Central memory CD8-positive, alpha-beta T cell (primary cell): ENCODE results near the gene ADRA1B.

Experiments
- ATAC-seq: fragments of 150-1000 bp; cut with Tn5 transposase; replicated peaks from 2 replicates; pipeline ENCODE4 v1.10.0; 2022; ENCODE audit warnings: mild to moderate bottlenecking, moderate FRiP score, moderate number of reproducible peaks; ENCODE audit not compliant: poor library complexity, severe bottlenecking; ENCODE audit errors: extremely low read depth
- DNase-seq, 2 donors: peaks; one replicate each; pipeline ENCODE4 v3.0.0; 2021; ENCODE audit warnings: low spot score in 2 of 2
- H3K27ac Mint-ChIP-seq: one replicate; pipeline ENCODE4 v1.8.0; 2022; ENCODE audit warnings: low read depth, mild to moderate bottlenecking, moderate library complexity, mixed read lengths
- H3K27me3 Mint-ChIP-seq: one replicate; pipeline ENCODE4 v1.8.0; 2022; ENCODE audit warnings: mixed read lengths
- H3K36me3 Mint-ChIP-seq: one replicate; pipeline ENCODE4 v1.8.0; 2022; ENCODE audit warnings: mild to moderate bottlenecking, moderate library complexity, mixed read lengths; ENCODE audit not compliant: insufficient read depth
- H3K4me1 Mint-ChIP-seq: one replicate; pipeline ENCODE4 v1.8.0; 2022; ENCODE audit warnings: mixed read lengths
- H3K4me3 Mint-ChIP-seq: one replicate; pipeline ENCODE4 v1.8.0; 2022; ENCODE audit warnings: mild to moderate bottlenecking, moderate library complexity, mixed read lengths
- H3K9me3 Mint-ChIP-seq: one replicate; pipeline ENCODE4 v1.8.0; 2022; ENCODE audit warnings: mixed read lengths

ADRA1B gene

GRCh38 chr5:159905496-159905895 lies 10.8 kb upstream of the ADRA1B start:
- Mint-ChIP-seq H3K27ac (no peak overlapping the region), H3K27me3 (peaks cover 59% of the 10 kb centered on the region), H3K4me3 (no peak overlapping the region), H3K9me3 (no peaks in the 10 kb centered on the region), H3K4me1 (no peaks in the 10 kb centered on the region), H3K36me3 (no peaks in the 10 kb centered on the region)
- ATAC-seq (no peak), DNase-seq (no peak)

GRCh38 chr5:159906463-159906862 lies 9.8 kb upstream of the ADRA1B start:
- peaks cover 59% of the 10 kb centered on the region for H3K27me3 Mint-ChIP-seq

GRCh38 chr5:159906943-159907342 lies 9.3 kb upstream of the ADRA1B start:
- DNase-seq: no peak
- H3K27me3 Mint-ChIP-seq: peaks cover 64% of the 10 kb centered on the region
- H3K36me3 Mint-ChIP-seq: no peaks in the 10 kb centered on the region
- H3K4me3 Mint-ChIP-seq: no peak overlapping the region
- no peak overlapping the region for H3K27ac Mint-ChIP-seq
- no peak for ATAC-seq
- H3K9me3 Mint-ChIP-seq: no peaks in the 10 kb centered on the region
- no peaks in the 10 kb centered on the region for H3K4me1 Mint-ChIP-seq

More at GRCh38 chr5:159906463-159906862, 9.8 kb upstream of the ADRA1B start:
- H3K4me1 Mint-ChIP-seq: no peaks in the 10 kb centered on the region
- no peaks in the 10 kb centered on the region for H3K9me3 Mint-ChIP-seq
- DNase-seq (no peak), ATAC-seq (no peak)
- H3K36me3 Mint-ChIP-seq: no peaks in the 10 kb centered on the region
- no peak overlapping the region for H3K27ac Mint-ChIP-seq
- H3K4me3 Mint-ChIP-seq: no peak overlapping the region

GRCh38 chr5:159907689-159908590 lies 8.3 kb upstream of the ADRA1B start:
- no peaks in the 10 kb centered on the region for H3K36me3 Mint-ChIP-seq
- H3K9me3 Mint-ChIP-seq: no peaks in the 10 kb centered on the region
- DNase-seq (no peak), ATAC-seq (no peak)
- peaks cover 65% of the 10 kb centered on the region for H3K27me3 Mint-ChIP-seq
- H3K4me3 Mint-ChIP-seq: no peak overlapping the region
- no peaks in the 10 kb centered on the region for H3K4me1 Mint-ChIP-seq
- H3K27ac Mint-ChIP-seq: no peak overlapping the region

- H3K27ac Mint-ChIP-seq: no peak overlapping the region
- no peak for ATAC-seq
Observed at GRCh38 chr5:159908591-159908940, 7.7 kb upstream of the ADRA1B start.

GRCh38 chr5:159909126-159909525 lies 7.2 kb upstream of the ADRA1B start:
- no peak for ATAC-seq
- H3K9me3 Mint-ChIP-seq: no peaks in the 10 kb centered on the region
- no peaks in the 10 kb centered on the region for H3K36me3 Mint-ChIP-seq
- no peaks in the 10 kb centered on the region for H3K4me1 Mint-ChIP-seq
- no peak for DNase-seq
- peaks cover 70% of the 10 kb centered on the region for H3K27me3 Mint-ChIP-seq
- H3K4me3 Mint-ChIP-seq: no peak overlapping the region
- no peak overlapping the region for H3K27ac Mint-ChIP-seq

More at GRCh38 chr5:159908591-159908940, 7.7 kb upstream of the ADRA1B start:
- no peak overlapping the region for H3K4me3 Mint-ChIP-seq
- no peaks in the 10 kb centered on the region for H3K9me3 Mint-ChIP-seq
- H3K36me3 Mint-ChIP-seq: no peaks in the 10 kb centered on the region
- no peak for DNase-seq
- peaks cover 65% of the 10 kb centered on the region for H3K27me3 Mint-ChIP-seq
- H3K4me1 Mint-ChIP-seq: no peaks in the 10 kb centered on the region

- Mint-ChIP-seq H3K36me3 (no peaks in the 10 kb centered on the region), H3K4me3 (no peak overlapping the region), H3K27ac (no peak overlapping the region), H3K4me1 (no peaks in the 10 kb centered on the region), H3K27me3 (peaks cover 73% of the 10 kb centered on the region), H3K9me3 (no peaks in the 10 kb centered on the region)
- ATAC-seq (no peak), DNase-seq (no peak)
Observed at GRCh38 chr5:159910207-159910842, 6.0 kb upstream of the ADRA1B start.

- Mint-ChIP-seq H3K9me3 (no peaks in the 10 kb centered on the region), H3K36me3 (no peaks in the 10 kb centered on the region), H3K4me1 (no peaks in the 10 kb centered on the region), H3K27me3 (peaks cover 73% of the 10 kb centered on the region), H3K27ac (no peak overlapping the region), H3K4me3 (no peak overlapping the region)
- ATAC-seq: no peak
- no peak for DNase-seq
Observed at GRCh38 chr5:159910843-159911229, 5.4 kb upstream of the ADRA1B start.

- ATAC-seq: no peak
Observed at GRCh38 chr5:159911349-159911748, 4.9 kb upstream of the ADRA1B start.

GRCh38 chr5:159912033-159912800 lies 4.1 kb upstream of the ADRA1B start:
- no peak overlapping the region for H3K4me3 Mint-ChIP-seq
- no peaks in the 10 kb centered on the region for H3K36me3 Mint-ChIP-seq
- DNase-seq: no peak
- H3K9me3 Mint-ChIP-seq: no peaks in the 10 kb centered on the region
- peaks cover 76% of the 10 kb centered on the region for H3K27me3 Mint-ChIP-seq
- H3K27ac Mint-ChIP-seq: no peak overlapping the region
- H3K4me1 Mint-ChIP-seq: peaks cover 4% of the 10 kb centered on the region
- ATAC-seq: no peak

More at GRCh38 chr5:159911349-159911748, 4.9 kb upstream of the ADRA1B start:
- Mint-ChIP-seq H3K4me3 (no peak overlapping the region), H3K4me1 (no peaks in the 10 kb centered on the region), H3K27me3 (peaks cover 75% of the 10 kb centered on the region), H3K36me3 (no peaks in the 10 kb centered on the region), H3K9me3 (no peaks in the 10 kb centered on the region), H3K27ac (no peak overlapping the region)
- DNase-seq: no peak

GRCh38 chr5:159913048-159913447 lies 3.2 kb upstream of the ADRA1B start:
- Mint-ChIP-seq H3K36me3 (no peaks in the 10 kb centered on the region), H3K27me3 (peaks cover 84% of the 10 kb centered on the region), H3K9me3 (no peaks in the 10 kb centered on the region), H3K27ac (no peak overlapping the region), H3K4me3 (no peak overlapping the region), H3K4me1 (peaks cover 7% of the 10 kb centered on the region)
- DNase-seq (no peak), ATAC-seq (no peak)

GRCh38 chr5:159913501-159913900 lies 2.8 kb upstream of the ADRA1B start:
- no peaks in the 10 kb centered on the region for H3K9me3 Mint-ChIP-seq
- no peak for ATAC-seq
- DNase-seq: no peak
- H3K27me3 Mint-ChIP-seq: peaks cover 84% of the 10 kb centered on the region
- H3K4me3 Mint-ChIP-seq: no peak overlapping the region
- no peaks in the 10 kb centered on the region for H3K36me3 Mint-ChIP-seq
- peaks cover 7% of the 10 kb centered on the region for H3K4me1 Mint-ChIP-seq
- no peak overlapping the region for H3K27ac Mint-ChIP-seq
